Kidney capillary endothelial cell (primary cell): ENCODE measurements around the gene TUBA1B.
A peak's percentile ranks its signal among the peaks of the same experiment; 100 is the strongest.

Experiments
- DNase-seq: peaks from one replicate; pipeline ENCODE4 v3.0.0-alpha.2; 2018; ENCODE audit warnings: low spot score

Gene TUBA1B

GRCh38 chr12:49126852-49127763 lies 4.1 kb downstream of the TUBA1B start:
- no peak for DNase-seq

GRCh38 chr12:49121047-49121696 lies 10.0 kb downstream of the TUBA1B start:
- peak; percentile 83 for DNase-seq

GRCh38 chr12:49111206-49111605 lies 20.0 kb downstream of the TUBA1B start:
- DNase-seq = no peak

- DNase-seq = peak; percentile 95
Measured at GRCh38 chr12:49110464-49111155, 20.6 kb downstream of the TUBA1B start, which contains the start of gene LMBR1L. Gene LMBR1L, minus strand, starts transcription at chr12:49110847. Its CDS starts 292 bp downstream, at chr12:49110555.

DNA sequence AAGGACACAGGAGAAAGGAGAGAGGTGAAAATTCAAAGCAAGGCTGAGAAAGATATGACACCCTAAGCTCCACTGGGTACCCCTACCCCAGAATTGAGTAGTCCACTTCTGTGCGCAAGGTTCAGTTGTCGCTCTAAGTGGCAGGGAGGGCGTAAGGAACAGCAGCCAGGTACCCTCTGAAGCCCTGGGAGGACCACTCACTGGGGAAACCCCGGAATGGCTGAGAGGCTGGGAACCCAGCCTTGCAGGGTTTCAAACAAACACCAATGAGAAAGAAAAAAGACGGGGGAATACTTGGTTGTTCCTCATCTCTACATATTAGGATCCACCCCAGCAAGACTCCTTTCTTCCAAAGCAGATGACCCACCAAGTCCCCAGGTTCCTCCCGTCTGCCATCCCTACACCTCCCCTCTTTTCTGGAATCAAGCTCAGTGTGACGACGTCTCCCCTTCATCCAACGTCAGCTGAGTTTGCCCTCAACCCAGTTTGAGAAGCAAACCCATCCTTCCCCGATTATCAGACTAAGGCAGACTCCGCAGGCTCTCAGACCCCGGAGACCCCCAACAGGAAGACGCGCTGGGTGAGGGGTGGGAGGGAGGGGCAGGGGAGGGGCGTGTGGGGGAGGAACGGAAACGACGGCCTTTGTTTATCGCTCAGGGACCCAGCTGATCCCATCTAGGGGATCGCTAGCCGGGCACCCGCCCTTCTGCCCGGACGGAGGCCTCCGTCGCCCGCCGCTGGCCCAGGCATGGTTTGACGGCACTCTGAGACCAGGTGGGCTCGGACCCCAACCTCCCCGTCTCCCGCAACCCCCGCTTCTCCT lies 21.3 kb downstream of the TUBA1B start:
- DNase-seq = no peak

- DNase-seq = no peak
Measured at GRCh38 chr12:49108958-49109404, 22.2 kb downstream of the TUBA1B start.

DNA sequence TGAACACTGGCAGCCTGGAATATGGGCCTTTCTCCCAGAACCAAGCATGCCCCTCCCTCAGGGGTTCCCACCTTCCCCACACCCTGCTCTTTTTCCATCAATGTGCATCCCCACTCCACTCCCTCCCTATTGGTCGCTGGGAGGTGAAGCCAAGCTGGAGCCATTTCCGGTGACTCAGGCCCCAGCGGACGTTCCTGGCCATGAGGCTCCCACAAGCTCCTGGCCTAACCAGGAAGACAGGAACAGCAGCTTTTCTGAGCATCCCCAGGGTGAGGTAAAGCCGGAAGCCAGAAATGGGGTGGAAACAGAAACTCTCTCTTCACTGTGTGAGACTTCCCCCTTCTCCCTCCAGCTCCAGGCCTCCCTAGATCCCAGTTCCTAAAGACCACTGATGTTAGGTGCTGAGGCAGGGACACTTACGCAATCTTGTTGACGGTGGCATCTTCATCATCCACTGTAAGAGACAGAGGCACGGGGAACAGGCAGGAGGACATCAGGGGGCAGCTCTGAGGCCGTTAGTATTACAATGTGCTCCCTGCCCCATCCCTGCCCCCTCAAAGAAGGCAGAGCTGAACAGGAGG lies 25.6 kb downstream of the TUBA1B start:
- no peak for DNase-seq

DNA sequence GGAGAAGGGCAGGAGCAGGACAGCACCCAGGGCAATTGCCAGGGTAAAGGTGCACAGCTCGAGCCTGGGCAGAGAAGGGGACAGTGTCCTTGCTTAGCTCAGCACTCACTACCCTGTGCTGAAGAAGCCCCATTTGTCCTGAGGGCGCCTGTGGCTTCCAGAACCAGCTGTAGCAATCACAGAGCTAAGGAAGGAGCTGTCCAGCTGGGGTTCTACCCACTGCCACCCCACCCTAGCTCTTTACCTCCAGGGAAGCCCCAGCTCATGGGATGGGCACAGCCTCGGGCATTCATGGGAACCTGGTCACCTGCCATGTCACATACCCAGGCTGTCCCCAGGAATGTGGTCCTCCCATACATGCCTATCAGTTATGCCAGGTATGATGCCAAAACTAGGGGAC lies 26.4 kb downstream of the TUBA1B start:
- DNase-seq = no peak

DNA sequence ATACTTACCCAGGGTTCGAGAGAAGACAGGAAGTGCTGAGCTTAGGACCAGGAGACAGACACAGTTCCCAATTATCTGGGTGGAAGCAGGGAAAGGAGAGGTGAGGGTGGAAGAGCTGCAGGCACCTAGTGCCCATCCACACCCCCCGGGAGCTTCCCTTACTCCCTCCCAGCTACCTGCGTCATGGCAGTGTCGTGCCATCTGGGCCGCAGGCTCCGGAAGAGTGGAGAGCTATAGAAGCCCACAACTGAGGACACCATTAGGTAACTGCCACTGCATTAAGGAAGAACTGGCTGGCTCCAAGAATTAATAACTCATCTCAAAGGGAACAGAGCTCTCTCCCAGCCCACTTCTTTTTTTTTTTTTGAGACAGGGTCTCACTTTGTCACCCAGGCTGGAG lies 30.8 kb downstream of the TUBA1B start:
- no peak for DNase-seq

GRCh38 chr12:49098703-49099102 lies 32.5 kb downstream of the TUBA1B start:
- no peak for DNase-seq

DNA sequence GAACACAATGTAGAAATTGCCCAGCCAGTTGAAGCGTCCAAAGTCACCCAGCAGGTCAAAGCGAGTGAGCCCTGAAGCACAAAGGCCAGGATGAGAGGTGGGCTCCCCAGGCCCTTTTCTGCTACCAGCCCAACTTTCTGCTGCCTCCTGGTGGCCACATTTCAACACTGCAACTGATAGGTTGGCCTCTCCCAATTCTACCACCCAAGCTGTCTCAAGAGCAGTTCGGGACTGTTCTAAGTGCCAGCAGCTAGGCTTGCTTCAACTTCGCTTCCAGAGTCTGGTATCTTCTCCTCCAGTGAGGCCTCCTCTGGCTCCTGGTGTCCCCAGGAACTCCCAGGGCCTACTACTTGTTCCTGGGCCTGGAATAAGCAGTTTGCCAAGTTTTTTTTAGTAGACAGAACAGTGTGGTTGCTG lies 33.2 kb downstream of the TUBA1B start:
- DNase-seq = no peak

GRCh38 chr12:49097381-49097780 lies 33.8 kb downstream of the TUBA1B start:
- no peak for DNase-seq

GRCh38 chr12:49094975-49095365 lies 36.2 kb downstream of the TUBA1B start:
- no peak for DNase-seq

DNA sequence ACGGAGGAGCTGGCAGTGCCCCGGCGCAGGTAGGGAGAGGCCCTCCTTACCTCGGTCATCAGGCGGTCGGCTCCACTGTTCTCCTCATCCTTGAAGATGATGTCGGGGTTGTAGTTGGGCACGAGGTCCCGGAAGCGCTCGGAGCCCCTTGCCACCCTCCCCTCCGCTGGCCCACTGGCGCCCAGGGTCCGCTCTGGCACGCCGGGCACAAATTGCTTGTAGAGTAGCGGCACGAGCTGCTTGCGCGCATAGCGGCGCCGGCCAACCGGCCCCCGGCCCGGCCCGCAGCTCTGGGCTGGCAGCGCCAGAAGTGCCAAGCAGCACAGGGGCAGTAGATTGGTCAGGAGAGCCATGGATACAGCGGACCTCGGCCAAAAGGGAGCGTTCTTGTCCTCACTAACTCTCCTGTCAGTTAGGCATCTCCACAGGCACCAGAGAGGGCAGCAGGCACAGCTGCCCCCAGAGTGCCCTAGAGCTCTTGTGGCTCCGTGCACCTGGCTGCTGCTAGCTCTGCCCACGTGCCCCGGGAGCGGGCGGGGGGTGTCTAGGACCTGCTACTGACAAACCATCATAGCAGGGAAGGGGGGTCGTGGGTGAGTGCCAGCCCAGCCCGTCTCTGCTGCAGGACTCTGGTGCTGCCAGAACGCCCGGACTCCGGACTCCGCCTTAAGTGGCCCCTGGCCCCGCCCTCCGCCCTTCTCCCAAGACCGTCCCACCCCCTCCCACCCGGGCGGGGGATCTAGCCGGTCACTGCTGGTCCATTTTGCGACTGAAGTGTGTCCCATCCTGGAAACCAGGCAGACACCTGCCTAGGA lies 36.8 kb downstream of the TUBA1B start, which contains the start of gene DHH:
Gene DHH, minus strand, starts transcription at position 642 of the 815 bp plus-strand sequence. Its CDS starts 289 bp downstream, at position 353.
- no peak for DNase-seq

DNA sequence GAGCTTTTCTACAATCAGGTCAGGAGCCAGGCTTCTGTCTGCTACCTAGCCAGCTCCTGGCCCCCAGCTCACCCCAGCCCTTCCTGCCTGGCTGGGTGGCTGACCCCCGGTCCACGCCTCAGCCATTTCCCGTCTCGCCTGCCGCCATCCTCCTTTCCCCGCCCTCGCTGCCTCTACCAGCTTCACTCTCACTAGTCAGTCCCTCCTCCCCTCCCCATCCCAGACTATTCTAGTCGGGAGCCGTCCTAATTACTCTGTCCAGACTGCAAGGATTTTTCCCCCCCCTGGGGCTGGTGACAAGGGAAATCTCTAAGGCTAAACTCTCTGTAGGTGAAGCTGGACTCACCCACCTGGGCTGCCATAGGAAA lies 37.4 kb downstream of the TUBA1B start:
- DNase-seq = no peak

DNA sequence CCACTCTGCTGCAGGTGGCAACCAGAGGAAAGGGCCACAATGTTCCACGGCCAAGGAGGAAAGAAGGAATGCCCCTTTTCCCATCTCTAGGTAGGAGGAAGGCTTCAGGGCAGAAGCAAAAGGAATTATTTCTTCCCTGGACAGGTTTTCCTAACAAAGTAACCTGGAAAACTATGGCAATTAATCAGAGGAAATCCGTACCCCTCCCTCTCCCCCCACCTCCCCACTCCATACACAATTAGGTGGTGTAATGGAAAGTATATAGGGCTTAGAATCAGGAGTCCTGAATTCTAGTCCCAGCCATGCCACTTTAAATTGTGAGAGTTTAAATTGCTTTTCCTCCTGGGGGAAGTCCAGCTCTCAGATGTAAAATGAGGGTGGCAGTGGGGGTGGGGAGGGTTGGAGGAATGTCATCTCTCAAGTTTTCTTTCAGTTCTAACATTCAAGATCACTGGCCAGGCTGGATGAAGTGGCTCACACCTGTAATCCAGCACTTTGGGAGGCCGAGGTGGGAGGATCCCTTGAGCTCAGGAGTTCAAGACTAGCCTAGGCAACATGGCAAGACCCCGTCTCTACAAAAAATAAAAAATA lies 38.3 kb downstream of the TUBA1B start:
- no peak for DNase-seq

DNA sequence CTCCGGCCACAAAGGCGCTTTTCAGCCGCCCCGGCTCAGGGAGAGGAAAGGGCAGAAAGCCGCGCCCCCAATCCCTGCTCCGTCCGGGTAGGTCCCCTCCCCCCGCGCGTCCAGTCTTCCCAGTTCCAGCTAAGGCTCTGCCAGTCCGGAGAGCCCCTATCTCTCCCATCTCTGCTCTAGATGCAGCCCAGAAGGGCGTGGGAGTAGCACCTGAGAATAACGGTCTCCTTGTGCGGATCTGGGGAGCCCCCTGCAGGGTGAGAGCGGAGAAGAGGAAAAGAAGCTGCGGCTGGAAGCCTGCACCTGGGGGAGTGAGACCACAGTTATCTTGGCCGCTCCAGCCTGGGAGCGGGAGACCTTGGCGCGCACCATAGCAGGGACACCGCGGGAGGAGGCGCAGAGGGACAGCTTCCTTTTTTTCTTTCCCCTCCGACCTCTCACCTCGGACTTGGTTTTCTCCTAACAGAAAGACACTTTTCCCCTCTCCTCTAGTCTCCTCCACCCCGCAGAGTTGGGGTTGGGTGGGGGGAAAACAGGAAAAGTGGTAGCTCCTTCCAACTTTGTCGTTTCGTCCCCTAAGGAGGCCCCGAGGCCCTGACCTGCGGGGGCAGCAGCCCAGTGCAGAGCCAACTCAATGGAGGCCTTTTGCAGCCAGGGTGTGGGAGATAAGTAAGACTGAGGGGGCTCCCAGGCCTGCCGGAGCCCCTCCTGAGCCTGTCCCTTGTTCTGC lies 38.9 kb downstream of the TUBA1B start:
- DNase-seq = no peak

DNA sequence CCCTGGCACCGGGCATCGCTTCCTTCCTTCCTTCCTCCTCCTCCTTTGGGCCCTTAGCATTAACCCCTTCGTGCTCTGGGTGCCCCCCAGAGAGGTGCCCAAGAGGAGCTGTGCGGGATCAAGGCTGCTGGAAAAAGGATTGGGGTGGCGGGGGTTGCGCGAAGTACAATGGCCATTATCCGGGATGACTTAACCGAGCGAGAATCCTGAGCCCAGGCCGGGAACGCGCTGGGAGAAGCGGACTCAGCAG lies 39.4 kb downstream of the TUBA1B start:
- no peak for DNase-seq

DNA sequence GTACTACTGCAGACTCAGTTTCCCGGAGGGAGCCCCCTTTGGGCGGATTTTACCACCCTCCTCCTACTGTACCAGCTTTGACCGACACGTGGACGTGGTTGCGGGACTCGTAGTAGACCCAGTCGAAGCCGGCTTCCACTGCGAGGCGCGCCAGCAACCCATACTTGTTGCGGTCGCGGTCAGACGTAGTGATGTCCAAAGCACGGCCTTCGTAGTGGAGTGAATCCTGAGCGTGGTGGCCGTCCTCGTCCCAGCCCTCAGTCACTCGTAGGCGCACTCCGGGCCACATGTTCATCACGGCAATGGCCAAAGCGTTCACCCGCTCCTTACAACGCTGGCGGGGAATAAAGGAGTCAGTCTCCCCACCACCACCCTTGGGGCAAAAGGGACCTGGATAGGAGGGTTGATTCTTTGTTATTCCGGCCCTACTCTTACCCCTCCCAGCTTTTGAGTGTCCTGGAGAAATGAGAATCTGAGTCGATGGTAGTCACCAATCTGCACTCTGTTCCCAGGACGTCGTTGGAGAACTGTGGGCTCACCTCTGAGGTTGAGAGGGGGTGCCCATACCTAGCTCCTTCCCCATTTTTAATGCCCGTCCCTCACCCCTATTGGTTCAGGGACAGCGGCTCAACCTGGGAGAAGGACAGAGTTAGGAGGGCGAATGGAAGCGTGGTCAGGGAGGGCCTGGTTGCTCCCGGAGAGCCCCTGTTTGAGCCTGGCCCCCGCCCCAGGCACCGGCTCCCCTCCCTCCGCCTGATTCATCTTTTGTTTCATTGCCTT lies 39.9 kb downstream of the TUBA1B start:
- no peak for DNase-seq
